GM12865 (cell line): ENCODE results near the gene HELT.
"Not testable (repeated sequence)": the region's sequence is repeated elsewhere in the genome, so short reads cannot be mapped to it uniquely, and the experiment has no call there.

Experiments
- DNase-seq: peaks from one replicate; pipeline ENCODE4 v3.0.0; 2010; ENCODE audit warnings: low read depth
- H3K4me3 ChIP-seq: 2 replicates; pipeline ENCODE4 v1.5.1; 2011; ENCODE audit warnings: mild to moderate bottlenecking, low read depth, low read length, control low read depth
- CTCF ChIP-seq: IDR thresholded peaks from 2 replicates; pipeline ENCODE4 v1.5.1; 2011; ENCODE audit warnings: low read length, control low read depth, low read depth, inconsistent platforms; ENCODE audit not compliant: insufficient read depth; ENCODE audit errors: missing control alignments

Gene HELT

GRCh38 chr4:185039508-185040273 is 21.4 kb downstream of the HELT start:
- DNase-seq: peak; percentile 74
- peak; percentile 79 for TF ChIP-seq CTCF
- no peak overlapping the region for H3K4me3 ChIP-seq

GRCh38 chr4:185040523-185040922 is 22.2 kb downstream of the HELT start:
- DNase-seq: no peak

GRCh38 chr4:185050286-185050685 is 32.0 kb downstream of the HELT start:
- H3K4me3 ChIP-seq, DNase-seq: not testable (repeated sequence)

More at GRCh38 chr4:185040523-185040922, 22.2 kb downstream of the HELT start:
- TF ChIP-seq CTCF: no peak
- H3K4me3 ChIP-seq: no peak overlapping the region

- not testable (repeated sequence) for H3K4me3 ChIP-seq
These were observed 33.0 kb downstream of the HELT start for GRCh38 chr4:185051283-185051682.

GRCh38 chr4:185053746-185054145 is 35.5 kb downstream of the HELT start:
- no peak overlapping the region for H3K4me3 ChIP-seq
- DNase-seq: no peak
- no peak for TF ChIP-seq CTCF

More at GRCh38 chr4:185051283-185051682, 33.0 kb downstream of the HELT start:
- DNase-seq: not testable (repeated sequence)

GRCh38 chr4:185054272-185054671 is 36.0 kb downstream of the HELT start:
- no peak for TF ChIP-seq CTCF
- H3K4me3 ChIP-seq: no peak overlapping the region
- DNase-seq: no peak

GRCh38 chr4:185054886-185055285 is 36.6 kb downstream of the HELT start:
- no peak overlapping the region for H3K4me3 ChIP-seq
- no peak for TF ChIP-seq CTCF
- no peak for DNase-seq

GRCh38 chr4:185061610-185062009 is 43.3 kb downstream of the HELT start:
- no peak for TF ChIP-seq CTCF
- no peak for DNase-seq
- H3K4me3 ChIP-seq: no peak overlapping the region
